Measurements from ENCODE around the gene HSBP1L1.

HSBP1L1 gene

GRCh38 chr18:79917853-79918614 is 46.4 kb upstream of the HSBP1L1 start:
- Histone ChIP-seq H3K27me3 (no peaks in the 10 kb centered on the region), H3K4me1 (no peaks in the 10 kb centered on the region), H3K36me3 (no peaks in the 10 kb centered on the region), H3K4me3 (ENCODE audit: low read depth, low read length) (no peak overlapping the region), H3K9me3 (no peaks in the 10 kb centered on the region)
- TF ChIP-seq CTCF (IDR thresholded peaks at IDR 0.05; ENCODE audit: low read depth, low read length) = no peak
- no peak for DNase-seq

GRCh38 chr18:79918615-79919011 is 45.8 kb upstream of the HSBP1L1 start:
- Histone ChIP-seq H3K4me3 (ENCODE audit: low read depth, low read length) (no peak overlapping the region), H3K36me3 (no peaks in the 10 kb centered on the region), H3K27me3 (no peaks in the 10 kb centered on the region), H3K4me1 (no peaks in the 10 kb centered on the region), H3K9me3 (no peaks in the 10 kb centered on the region)
- no peak for TF ChIP-seq CTCF (IDR thresholded peaks at IDR 0.05; ENCODE audit: low read depth, low read length)
- DNase-seq = no peak

GRCh38 chr18:79919089-79919488 is 45.4 kb upstream of the HSBP1L1 start:
- H3K27me3 ChIP-seq = no peaks in the 10 kb centered on the region
- no peak for DNase-seq
- no peaks in the 10 kb centered on the region for H3K36me3 ChIP-seq
- no peaks in the 10 kb centered on the region for H3K4me1 ChIP-seq
- no peaks in the 10 kb centered on the region for H3K9me3 ChIP-seq
- H3K4me3 ChIP-seq (ENCODE audit: low read depth, low read length) = no peak overlapping the region
- no peak for TF ChIP-seq CTCF (IDR thresholded peaks at IDR 0.05; ENCODE audit: low read depth, low read length)

GRCh38 chr18:79921984-79922965 is 42.2 kb upstream of the HSBP1L1 start:
- no peak for TF ChIP-seq CTCF (IDR thresholded peaks at IDR 0.05; ENCODE audit: low read depth, low read length)
- Histone ChIP-seq H3K9me3 (no peaks in the 10 kb centered on the region), H3K4me1 (no peaks in the 10 kb centered on the region), H3K4me3 (ENCODE audit: low read depth, low read length) (no peak overlapping the region), H3K27me3 (no peaks in the 10 kb centered on the region), H3K36me3 (no peaks in the 10 kb centered on the region)
- DNase-seq = no peak

GRCh38 chr18:79922971-79923411 is 41.5 kb upstream of the HSBP1L1 start:
- Histone ChIP-seq H3K4me3 (ENCODE audit: low read depth, low read length) (no peak overlapping the region), H3K9me3 (no peaks in the 10 kb centered on the region), H3K4me1 (no peaks in the 10 kb centered on the region), H3K27me3 (no peaks in the 10 kb centered on the region), H3K36me3 (no peaks in the 10 kb centered on the region)
- no peak for DNase-seq
- no peak for TF ChIP-seq CTCF (IDR thresholded peaks at IDR 0.05; ENCODE audit: low read depth, low read length)

Data from BE2C (cell line).